ENCODE results near the gene CNTROB.

CNTROB gene

DNA sequence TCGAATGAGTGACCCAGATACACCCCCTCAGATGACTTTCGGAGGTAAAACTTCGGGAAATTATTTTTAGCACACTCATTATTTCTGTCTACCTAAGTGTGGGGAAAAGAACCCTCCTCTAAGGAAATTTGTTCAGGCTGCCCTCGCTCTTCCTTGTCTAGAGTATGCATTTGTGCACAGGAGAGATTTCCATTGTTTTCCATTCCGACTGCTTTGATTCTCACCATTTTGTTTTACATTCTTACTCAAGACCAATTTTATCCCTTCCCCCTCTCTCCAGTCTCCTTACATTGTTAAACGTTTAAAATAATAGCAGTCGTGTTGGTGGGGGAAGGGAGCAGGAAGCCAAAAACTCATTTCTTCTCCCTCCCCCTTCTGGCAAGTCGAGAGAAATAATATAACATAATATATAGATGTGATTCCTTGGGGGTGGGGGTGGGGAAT is 44.9 kb upstream of the CNTROB start:
- peak; percentile 93 for DNase-seq (ENCODE audit: low read depth, low spot score)
- TF ChIP-seq EZH2 (IDR thresholded peaks at IDR 0.05): no peak
- Histone ChIP-seq H3K27ac (peak overlapping the region; percentile 100), H3K4me3 (peak overlapping the region; percentile 90), H3K9ac (ENCODE audit: insufficient read length) (peak overlapping the region; percentile 90), H3K36me3 (ENCODE audit: insufficient read depth, low read length) (peaks cover 26% of the 10 kb centered on the region), H3K9me3 (ENCODE audit: low read depth, low read length) (no peaks in the 10 kb centered on the region)

DNA sequence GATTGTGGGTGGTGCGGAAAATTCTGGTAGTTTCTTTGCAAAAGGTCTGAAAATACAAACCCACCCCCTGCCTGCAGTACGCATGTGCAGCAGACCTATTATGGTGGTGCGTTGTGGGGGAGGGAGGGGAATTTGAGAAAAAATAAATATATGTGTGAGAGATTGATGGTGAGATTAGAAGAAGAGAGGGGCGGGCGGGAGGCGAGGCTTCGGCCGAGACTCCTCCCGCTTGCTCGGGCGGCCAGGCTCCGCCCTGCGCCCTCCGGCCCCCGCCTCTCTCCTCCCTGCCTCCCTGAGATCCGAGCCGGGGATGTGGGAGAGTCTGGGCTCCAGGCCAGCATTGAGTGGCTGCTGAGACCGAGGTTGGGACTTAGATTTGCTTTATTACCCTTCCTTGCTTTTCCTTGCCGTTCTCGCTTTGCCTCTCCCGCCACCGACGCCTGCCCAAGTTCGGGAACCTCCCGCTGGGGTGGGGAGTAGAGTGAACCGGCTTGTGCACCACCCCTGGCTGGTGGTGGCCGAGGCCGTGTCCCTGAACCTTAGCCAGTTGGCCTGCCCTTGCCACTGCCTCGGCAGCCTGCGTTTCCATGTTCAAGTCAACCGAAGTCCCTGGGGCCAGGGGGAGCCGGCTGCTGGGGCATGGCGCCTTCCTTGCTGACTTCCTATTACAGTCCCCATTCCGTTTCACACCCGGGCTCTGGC is 44.4 kb upstream of the CNTROB start:
- peak overlapping the region; percentile 84 for H3K9ac ChIP-seq (ENCODE audit: insufficient read length)
- H3K4me3 ChIP-seq: peak overlapping the region; percentile 90
- H3K36me3 ChIP-seq (ENCODE audit: insufficient read depth, low read length): peaks cover 29% of the 10 kb centered on the region
- DNase-seq (ENCODE audit: low read depth, low spot score): no peak
- no peaks in the 10 kb centered on the region for H3K9me3 ChIP-seq (ENCODE audit: low read depth, low read length)
- peak overlapping the region; percentile 100 for H3K27ac ChIP-seq
- no peak for TF ChIP-seq FOXP2 (optimal IDR thresholded peaks at IDR 0.05; ENCODE audit: control extremely low read depth, extremely low read length, insufficient read depth)
- no peak for TF ChIP-seq EZH2 (IDR thresholded peaks at IDR 0.05)
- peak; percentile 61 for TF ChIP-seq POLR2AphosphoS5 (IDR thresholded peaks at IDR 0.05; ENCODE audit: borderline replicate concordance, low read depth, low read length)

DNA sequence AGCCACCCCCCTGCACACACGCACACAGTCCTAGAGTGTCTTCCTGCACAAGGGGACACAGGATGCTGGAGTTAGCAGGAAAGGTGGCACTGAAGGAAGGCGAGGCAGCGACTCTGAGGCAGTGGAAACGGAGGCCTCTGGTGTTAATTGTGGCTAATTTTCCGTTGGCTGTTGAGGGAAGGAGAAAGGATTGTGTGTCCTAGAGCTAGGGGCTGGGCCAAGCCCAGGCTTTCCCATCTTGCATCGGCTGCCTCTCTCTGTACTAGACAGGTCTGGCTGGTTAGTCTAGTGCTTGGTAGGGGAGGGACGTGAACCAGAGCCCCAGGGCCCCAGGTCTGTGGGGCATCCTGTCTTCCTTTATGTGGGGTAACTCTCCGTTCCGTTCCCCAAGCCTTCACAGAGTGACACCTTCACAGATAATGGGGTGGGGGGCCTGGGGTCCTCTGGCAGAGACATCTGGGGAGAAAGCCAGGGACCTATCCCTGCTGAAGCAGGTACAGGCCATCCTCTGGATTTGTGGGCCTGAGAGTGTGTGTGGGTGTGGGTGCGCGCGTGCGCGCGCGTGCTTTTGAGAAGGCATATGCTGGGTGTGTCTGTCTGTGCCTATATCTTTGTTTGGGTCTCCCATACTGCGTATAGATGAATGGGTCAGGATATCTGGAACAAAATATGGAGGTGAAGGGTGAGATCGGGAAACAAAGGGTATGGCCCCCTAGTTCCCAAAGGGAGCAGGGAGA is 43.7 kb upstream of the CNTROB start, which contains the start of gene CHD3:
TSS of gene CHD3 (plus strand) at position 606 of the 737 bp plus-strand sequence. CDS start 212 bp downstream, outside the sequence.
- peaks cover 37% of the 10 kb centered on the region for H3K36me3 ChIP-seq (ENCODE audit: insufficient read depth, low read length)
- peak within 1 kb of the TSS; percentile 95 for H3K27ac ChIP-seq
- DNase-seq (ENCODE audit: low read depth, low spot score): no peak

DNA sequence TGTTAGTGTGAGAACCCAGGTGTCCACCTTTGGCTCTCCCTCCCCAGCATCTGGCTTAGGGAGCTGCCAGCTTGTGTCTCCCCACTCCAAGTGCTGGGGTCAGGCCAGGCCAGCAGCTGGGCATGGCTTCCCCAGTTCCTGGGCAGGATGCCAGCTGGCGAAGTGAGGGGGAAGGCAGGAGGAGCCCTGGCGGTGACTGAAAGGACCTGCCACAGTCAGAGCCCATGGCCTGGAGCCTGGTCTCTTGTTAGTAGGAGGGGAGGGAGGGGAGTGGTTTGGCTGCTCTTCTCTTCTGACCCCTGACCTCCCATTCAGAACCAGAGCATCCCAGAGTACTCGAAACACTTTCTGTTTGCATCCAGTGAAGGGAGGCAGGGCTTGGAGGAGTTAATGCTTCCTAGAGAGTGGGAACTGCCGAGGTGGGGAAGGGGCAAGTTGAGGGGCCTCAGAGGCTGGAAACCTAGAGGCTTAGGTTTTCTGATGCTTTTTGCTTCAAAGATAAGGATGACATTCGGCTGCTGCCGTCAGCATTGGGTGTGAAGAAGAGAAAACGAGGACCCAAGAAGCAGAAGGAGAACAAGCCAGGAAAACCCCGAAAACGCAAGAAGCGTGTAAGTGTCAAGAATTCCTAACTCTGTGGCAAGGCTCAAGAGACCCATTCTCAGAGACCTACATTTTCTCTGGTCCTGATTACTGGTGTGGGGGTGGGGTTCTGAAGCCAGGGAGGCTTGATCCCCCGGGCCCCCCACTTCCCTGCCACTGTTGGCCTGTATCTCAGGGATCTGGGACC is 42.6 kb upstream of the CNTROB start:
- Histone ChIP-seq H3K4me3 (peak overlapping the region; percentile 88), H3K9ac (ENCODE audit: insufficient read length) (peak overlapping the region; percentile 84), H3K36me3 (ENCODE audit: insufficient read depth, low read length) (peaks cover 47% of the 10 kb centered on the region), H3K27ac (peak overlapping the region; percentile 95; the same call in 1 of the 2 replicates), H3K9me3 (ENCODE audit: low read depth, low read length) (no peaks in the 10 kb centered on the region)
- no peak for TF ChIP-seq POLR2AphosphoS5 (IDR thresholded peaks at IDR 0.05; ENCODE audit: borderline replicate concordance, low read depth, low read length)
- no peak for TF ChIP-seq FOXP2 (optimal IDR thresholded peaks at IDR 0.05; ENCODE audit: control extremely low read depth, extremely low read length, insufficient read depth)
- no peak for TF ChIP-seq EZH2 (IDR thresholded peaks at IDR 0.05)
- no peak for DNase-seq (ENCODE audit: low read depth, low spot score)

More for the DNA sequence above, 43.7 kb upstream of the CNTROB start, which contains the start of gene CHD3:
- TF ChIP-seq FOXP2 (optimal IDR thresholded peaks at IDR 0.05; ENCODE audit: control extremely low read depth, extremely low read length, insufficient read depth): no peak
- no peak for TF ChIP-seq EZH2 (IDR thresholded peaks at IDR 0.05)
- TF ChIP-seq POLR2AphosphoS5 (IDR thresholded peaks at IDR 0.05; ENCODE audit: borderline replicate concordance, low read depth, low read length): no peak
- Histone ChIP-seq H3K4me3 (peak within 1 kb of the TSS; percentile 88), H3K9ac (ENCODE audit: insufficient read length) (peak within 1 kb of the TSS; percentile 84), H3K9me3 (ENCODE audit: low read depth, low read length) (no peaks in the 10 kb centered on the region)

DNA sequence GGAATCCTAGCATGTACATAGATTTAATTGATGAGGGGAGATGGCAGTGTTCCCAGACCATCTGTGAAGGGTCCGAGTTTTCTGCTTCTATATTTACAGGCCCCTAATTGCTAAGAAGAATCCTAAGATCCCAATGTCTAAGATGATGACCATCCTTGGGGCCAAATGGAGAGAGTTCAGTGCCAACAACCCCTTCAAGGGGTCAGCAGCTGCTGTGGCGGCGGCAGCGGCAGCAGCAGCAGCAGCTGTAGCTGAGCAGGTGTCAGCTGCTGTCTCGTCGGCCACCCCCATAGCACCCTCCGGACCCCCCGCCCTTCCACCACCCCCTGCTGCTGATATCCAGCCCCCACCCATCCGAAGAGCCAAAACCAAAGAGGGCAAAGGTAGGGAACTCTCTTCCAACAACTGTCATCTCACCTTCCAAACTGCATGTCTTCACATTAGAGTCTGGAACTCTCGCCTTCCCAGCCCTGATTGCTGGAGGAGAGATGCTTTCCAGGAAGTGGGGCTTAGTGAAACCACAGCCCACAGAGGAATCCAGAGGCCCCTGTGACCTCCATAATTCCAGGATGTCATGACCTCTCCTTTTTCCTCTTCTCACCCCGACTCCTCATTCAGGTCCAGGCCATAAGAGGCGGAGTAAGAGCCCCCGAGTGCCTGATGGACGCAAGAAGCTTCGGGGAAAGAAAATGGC is 38.7 kb upstream of the CNTROB start:
- peaks cover 82% of the 10 kb centered on the region for H3K36me3 ChIP-seq (ENCODE audit: insufficient read depth, low read length)

DNA sequence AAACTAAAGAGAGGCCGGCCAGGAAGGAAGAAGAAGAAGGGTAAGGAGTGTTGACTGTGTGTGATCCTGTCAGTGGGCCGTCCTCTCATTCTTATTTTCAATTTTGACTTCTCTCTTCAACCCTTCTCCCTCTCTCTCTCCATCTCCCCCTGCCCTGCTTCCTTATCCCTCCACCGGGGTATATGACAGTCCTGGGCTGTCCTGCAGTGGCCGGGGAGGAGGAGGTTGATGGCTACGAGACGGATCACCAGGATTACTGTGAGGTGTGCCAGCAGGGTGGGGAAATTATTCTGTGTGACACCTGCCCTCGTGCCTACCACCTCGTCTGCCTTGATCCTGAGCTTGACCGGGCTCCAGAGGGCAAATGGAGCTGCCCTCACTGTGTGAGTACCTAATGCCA is 37.8 kb upstream of the CNTROB start:
- TF ChIP-seq EZH2 (IDR thresholded peaks at IDR 0.05): no peak
- no peak for TF ChIP-seq POLR2AphosphoS5 (IDR thresholded peaks at IDR 0.05; ENCODE audit: borderline replicate concordance, low read depth, low read length)
- TF ChIP-seq FOXP2 (optimal IDR thresholded peaks at IDR 0.05; ENCODE audit: control extremely low read depth, extremely low read length, insufficient read depth): no peak
- DNase-seq (ENCODE audit: low read depth, low spot score): no peak
- H3K36me3 ChIP-seq (ENCODE audit: insufficient read depth, low read length): peaks cover 91% of the 10 kb centered on the region

More for the DNA sequence above, 38.7 kb upstream of the CNTROB start:
- TF ChIP-seq POLR2AphosphoS5 (IDR thresholded peaks at IDR 0.05; ENCODE audit: borderline replicate concordance, low read depth, low read length): no peak
- TF ChIP-seq EZH2 (IDR thresholded peaks at IDR 0.05): no peak
- TF ChIP-seq FOXP2 (optimal IDR thresholded peaks at IDR 0.05; ENCODE audit: control extremely low read depth, extremely low read length, insufficient read depth): no peak
- Histone ChIP-seq H3K4me3 (no peak overlapping the region), H3K9ac (ENCODE audit: insufficient read length) (no peak overlapping the region), H3K9me3 (ENCODE audit: low read depth, low read length) (no peaks in the 10 kb centered on the region), H3K27ac (no peak overlapping the region)
- DNase-seq (ENCODE audit: low read depth, low spot score): no peak

DNA sequence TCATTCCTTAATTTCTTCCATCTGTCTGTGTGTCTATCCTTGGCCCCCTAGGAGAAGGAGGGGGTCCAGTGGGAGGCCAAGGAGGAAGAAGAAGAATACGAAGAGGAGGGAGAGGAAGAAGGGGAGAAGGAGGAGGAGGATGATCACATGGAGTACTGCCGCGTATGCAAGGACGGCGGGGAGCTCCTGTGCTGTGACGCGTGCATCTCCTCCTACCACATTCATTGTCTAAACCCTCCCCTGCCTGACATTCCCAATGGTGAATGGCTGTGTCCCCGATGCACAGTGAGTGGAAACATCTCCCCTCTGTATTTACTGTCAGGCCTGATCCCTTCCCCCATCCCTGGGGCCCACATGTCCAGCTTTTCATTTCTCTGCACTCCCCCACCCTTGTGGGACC is 37.1 kb upstream of the CNTROB start:
- TF ChIP-seq FOXP2 (optimal IDR thresholded peaks at IDR 0.05; ENCODE audit: control extremely low read depth, extremely low read length, insufficient read depth) (no peak), EZH2 (IDR thresholded peaks at IDR 0.05) (no peak), POLR2AphosphoS5 (IDR thresholded peaks at IDR 0.05; ENCODE audit: borderline replicate concordance, low read depth, low read length) (no peak)
- no peak for DNase-seq (ENCODE audit: low read depth, low spot score)
- H3K36me3 ChIP-seq (ENCODE audit: insufficient read depth, low read length): peaks cover 93% of the 10 kb centered on the region

More for the DNA sequence above, 37.8 kb upstream of the CNTROB start:
- Histone ChIP-seq H3K9me3 (ENCODE audit: low read depth, low read length) (no peaks in the 10 kb centered on the region), H3K4me3 (no peak overlapping the region), H3K9ac (ENCODE audit: insufficient read length) (no peak overlapping the region), H3K27ac (no peak overlapping the region)

More for the DNA sequence above, 37.1 kb upstream of the CNTROB start:
- H3K9me3 ChIP-seq (ENCODE audit: low read depth, low read length): no peaks in the 10 kb centered on the region
- H3K4me3 ChIP-seq: no peak overlapping the region
- H3K27ac ChIP-seq: no peak overlapping the region
- no peak overlapping the region for H3K9ac ChIP-seq (ENCODE audit: insufficient read length)
